HG02852 (cell line): Measurements from ENCODE around the gene SYT5.
"Not testable (repeated sequence)": the region's sequence is repeated elsewhere in the genome, so short reads cannot be mapped to it uniquely, and the experiment has no call there.

ENCODE experiments used
- ATAC-seq: cut with Tn5 transposase; IDR thresholded peaks from one replicate; pipeline ENCODE4 v1.9.1; 2021; ENCODE audit warnings: mild to moderate bottlenecking, moderate library complexity; ENCODE audit not compliant: unreplicated experiment

Gene SYT5

GRCh38 chr19:55172741-55173140 lies 7.3 kb downstream of the SYT5 start:
- no peak for ATAC-seq

- not testable (repeated sequence) for ATAC-seq
These were observed 7.8 kb downstream of the SYT5 start for GRCh38 chr19:55172318-55172717.

GRCh38 chr19:55171440-55171839 lies 8.6 kb downstream of the SYT5 start:
- no peak for ATAC-seq

GRCh38 chr19:55169136-55169535 lies 11.0 kb downstream of the SYT5 start:
- no peak for ATAC-seq

GRCh38 chr19:55166530-55167268 lies 13.4 kb downstream of the SYT5 start, which contains the start of gene DNAAF3:
Gene DNAAF3, minus strand, starts transcription at chr19:55166613. Its CDS starts 200 bp downstream, at chr19:55166413.
- ATAC-seq = peak; percentile 61

- no peak for ATAC-seq
These were observed 14.0 kb downstream of the SYT5 start for GRCh38 chr19:55165952-55166529.

- ATAC-seq = no peak
These were observed 18.3 kb downstream of the SYT5 start for GRCh38 chr19:55161571-55162322.

GRCh38 chr19:55160986-55161365 lies 19.1 kb downstream of the SYT5 start:
- no peak for ATAC-seq

- no peak for ATAC-seq
These were observed 19.7 kb downstream of the SYT5 start for GRCh38 chr19:55160128-55160985.

GRCh38 chr19:55158848-55159749 lies 21.0 kb downstream of the SYT5 start:
- ATAC-seq = no peak

- no peak for ATAC-seq
These were observed 21.7 kb downstream of the SYT5 start for GRCh38 chr19:55158423-55158822.

- ATAC-seq = no peak
These were observed 22.8 kb downstream of the SYT5 start, which contains the start of gene TNNI3 for GRCh38 chr19:55157064-55157908. Gene TNNI3, minus strand, starts transcription at chr19:55157732. Its CDS starts 143 bp downstream, at chr19:55157589.

- ATAC-seq = no peak
These were observed 23.7 kb downstream of the SYT5 start for GRCh38 chr19:55156202-55157063.

GRCh38 chr19:55155784-55156183 lies 24.3 kb downstream of the SYT5 start:
- not testable (repeated sequence) for ATAC-seq

- no peak for ATAC-seq
These were observed 26.3 kb downstream of the SYT5 start for GRCh38 chr19:55153652-55154264.

- ATAC-seq = no peak
These were observed 28.1 kb downstream of the SYT5 start for GRCh38 chr19:55152017-55152416.
